ENCODE results near the gene ADSS1.

ADSS1 gene

DNA sequence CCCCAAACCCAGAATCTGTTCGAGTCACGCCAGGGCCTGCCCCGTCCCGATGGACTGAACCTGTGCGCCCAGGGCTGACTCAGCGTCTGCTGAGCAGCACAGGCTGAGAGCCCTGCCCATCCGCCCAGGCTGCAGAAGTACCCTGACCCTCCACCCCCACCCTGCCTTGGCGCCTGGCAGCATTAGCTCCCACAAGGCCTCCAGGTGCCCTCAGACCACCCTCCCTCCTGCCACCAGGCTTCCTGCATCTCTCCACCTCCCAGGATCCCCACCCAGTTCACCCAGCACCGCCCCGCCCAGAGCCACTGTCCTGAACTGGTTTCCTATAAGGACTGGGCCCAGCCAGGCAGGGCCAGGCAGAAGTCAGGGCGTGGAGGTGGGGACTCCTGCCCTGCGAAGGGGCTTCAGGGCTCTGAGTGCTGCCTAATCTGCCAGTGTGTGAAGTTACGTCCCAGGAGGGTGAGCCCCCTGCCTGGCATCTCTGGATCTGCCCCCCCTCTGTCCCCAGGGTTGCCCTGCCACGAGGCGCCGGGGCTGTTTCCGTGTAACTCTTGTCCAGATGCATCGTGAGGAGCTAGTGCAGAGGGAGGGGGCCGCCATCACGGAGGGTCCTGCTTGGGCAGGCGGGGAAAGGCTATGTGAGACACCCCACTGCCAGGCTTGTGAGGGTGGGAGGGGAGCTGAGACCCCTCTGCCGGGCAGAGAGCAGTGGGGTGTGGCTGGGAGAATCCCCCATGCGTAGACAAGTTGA, 9.1 kb downstream of the ADSS1 start:
- no peak for DNase-seq (ENCODE audit: low read depth in 2 of 2)

GRCh38 chr14:104734051-104734587, 10.1 kb downstream of the ADSS1 start:
- DNase-seq (ENCODE audit: low read depth in 2 of 2): no peak

DNA sequence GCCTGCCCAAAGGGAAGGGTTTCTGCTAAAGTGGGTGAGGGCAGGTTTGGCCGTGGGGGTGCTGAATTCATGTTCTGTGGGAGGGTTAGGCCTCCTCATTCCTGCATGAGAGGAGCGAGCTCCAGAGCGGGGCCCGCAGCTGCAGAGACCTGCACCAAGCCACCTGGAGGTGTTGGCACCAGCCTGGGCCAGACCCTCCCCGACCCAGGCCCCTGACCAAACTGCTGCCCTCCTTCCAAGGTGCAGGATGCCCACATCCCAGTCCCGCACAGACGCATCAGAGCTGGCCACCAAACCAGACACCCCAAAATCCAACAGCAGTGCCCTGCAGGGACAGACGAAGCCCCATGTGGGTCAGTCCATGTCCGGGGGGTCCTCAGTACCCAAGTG, 10.6 kb downstream of the ADSS1 start:
- no peak for DNase-seq (ENCODE audit: low read depth in 2 of 2)

DNA sequence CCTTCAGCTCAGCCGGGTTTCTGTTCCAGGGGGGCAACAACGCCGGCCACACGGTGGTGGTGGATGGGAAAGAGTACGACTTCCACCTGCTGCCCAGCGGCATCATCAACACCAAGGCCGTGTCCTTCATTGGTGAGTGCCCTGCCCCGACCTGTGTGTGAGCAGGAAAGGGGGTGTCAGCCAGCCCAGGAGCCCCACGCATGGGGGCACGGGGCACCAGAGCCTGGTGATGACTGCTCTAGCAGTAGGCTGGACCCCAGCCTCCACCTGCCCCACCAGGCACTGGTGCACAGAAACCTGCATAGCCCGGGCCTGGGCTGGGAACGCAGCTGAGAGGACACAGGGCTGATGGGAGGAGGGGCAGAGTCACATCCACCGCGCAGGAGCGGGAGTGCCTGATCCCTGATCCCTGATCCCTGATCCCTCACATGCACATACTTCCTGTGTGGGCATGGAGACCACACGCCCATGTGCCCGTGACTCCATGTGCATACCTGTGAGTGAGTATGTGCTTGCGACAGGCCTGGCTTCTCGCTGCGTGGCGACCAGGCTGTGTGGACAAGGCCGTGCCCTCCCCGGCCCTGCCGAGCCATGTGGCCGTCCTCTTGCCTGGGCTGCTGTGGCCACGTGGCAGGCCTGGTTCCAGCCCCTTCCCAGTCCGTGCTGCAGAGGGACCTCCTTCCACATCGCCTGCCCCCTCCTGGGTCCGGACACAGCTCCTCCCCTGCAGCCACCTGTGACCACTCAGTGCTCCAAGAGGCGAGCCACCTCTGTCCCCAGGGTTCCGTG, 11.2 kb downstream of the ADSS1 start:
- no peak for DNase-seq (ENCODE audit: low read depth in 2 of 2)

- DNase-seq (ENCODE audit: low read depth in 2 of 2): no peak
Measured at GRCh38 chr14:104735830-104736642, 12.0 kb downstream of the ADSS1 start.

GRCh38 chr14:104738375-104739019, 14.5 kb downstream of the ADSS1 start:
- DNase-seq (ENCODE audit: low read depth in 2 of 2): no peak

- DNase-seq (ENCODE audit: low read depth in 2 of 2): no peak
Measured at GRCh38 chr14:104739026-104739425, 15.0 kb downstream of the ADSS1 start.

- DNase-seq (ENCODE audit: low read depth in 2 of 2): no peak
Measured at GRCh38 chr14:104739546-104740516, 15.8 kb downstream of the ADSS1 start.

DNA sequence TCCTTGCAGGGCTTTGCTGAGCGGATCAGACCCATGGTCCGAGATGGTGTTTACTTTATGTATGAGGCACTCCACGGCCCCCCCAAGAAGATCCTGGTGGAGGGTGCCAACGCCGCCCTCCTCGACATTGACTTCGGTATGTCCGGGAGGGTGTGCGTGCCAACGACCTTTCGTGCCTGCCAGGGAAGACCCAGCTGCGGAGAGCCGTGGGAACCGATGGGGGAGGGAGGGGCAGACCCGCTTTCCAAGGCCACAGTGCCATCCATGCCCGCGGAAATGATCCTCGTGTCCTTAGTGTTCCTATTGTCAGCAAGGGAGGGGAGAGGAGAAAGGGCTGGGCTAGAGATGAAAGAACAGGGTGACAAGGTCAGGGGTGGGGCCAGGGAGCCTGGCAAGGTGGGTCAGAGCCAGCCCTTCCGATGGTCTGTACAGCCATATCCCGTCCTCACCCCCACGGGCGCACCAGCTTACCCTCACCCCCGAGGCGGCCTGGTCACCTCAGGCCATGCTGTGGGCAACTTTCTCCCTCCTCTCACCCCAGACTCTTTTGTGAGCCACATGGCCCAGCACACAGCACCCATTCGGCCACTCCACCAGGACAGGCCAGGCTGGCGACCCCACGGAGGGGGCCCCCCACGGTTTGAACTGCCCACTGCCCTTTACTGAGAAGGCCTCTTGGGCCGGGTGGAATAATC, 17.2 kb downstream of the ADSS1 start:
- no peak for DNase-seq (ENCODE audit: low read depth in 2 of 2)

DNA sequence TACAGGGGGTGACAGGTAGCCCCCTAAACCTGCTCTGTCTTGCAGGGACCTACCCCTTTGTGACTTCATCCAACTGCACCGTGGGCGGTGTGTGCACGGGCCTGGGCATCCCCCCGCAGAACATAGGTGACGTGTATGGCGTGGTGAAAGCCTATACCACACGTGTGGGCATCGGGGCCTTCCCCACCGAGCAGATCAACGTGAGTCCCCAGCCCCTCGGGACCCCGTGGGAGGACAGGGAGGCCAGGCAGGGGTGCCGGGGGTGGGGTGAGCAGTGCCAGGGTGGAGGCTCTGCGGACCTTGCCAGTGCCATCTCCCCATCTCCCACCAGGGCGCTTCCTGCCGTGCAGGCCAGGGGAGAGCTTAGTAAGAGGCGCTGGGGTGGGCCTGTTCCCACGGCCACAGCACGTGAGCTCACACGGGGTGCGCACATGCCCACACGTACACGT, 17.8 kb downstream of the ADSS1 start:
- no peak for DNase-seq (ENCODE audit: low read depth in 2 of 2)

- DNase-seq (ENCODE audit: low read depth in 2 of 2): no peak
Measured at GRCh38 chr14:104742586-104743455, 18.8 kb downstream of the ADSS1 start.

DNA sequence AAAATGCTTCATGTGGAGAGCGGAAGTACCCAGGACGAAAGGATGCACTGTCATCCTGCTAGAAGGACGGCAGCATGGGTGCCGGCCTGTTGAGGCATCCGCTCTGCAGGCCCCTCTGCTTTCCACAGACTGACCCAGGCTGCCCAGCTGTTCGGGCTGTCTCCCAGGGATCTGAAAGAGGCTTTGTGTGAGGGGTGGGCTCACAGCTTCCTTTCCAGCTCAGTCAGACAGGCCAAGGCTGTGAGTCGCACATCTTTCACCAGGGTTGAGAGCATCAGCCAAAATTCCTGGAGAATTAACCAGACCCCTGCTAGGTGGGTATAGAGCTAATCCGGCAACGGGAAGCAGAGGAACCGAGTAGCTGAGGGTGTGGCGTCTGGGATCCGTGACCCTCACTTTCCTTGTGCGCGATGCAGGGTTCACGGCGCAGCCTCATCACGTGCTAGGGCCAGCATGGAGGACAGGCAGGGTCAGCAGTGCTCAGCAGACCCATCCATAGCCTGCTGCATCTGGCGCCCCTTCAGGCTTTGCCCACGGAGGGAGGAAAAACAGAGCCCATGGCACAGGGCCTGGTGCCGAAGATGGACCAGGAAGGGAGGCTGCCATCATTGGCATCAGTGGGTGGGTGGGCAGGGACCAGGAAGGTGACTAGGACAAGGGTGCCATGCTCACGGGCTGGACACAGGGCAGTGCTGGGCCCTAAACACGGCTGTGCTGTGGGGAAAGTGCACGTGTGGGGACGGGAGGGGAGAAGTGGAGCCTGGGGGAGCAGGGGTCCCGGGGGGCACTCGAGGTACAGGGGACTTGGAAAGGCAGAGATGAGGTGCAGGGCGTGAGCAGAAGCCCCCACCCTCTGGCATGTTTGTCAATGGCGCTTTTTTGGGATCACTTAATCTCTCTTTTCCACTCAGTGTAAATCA, 19.7 kb downstream of the ADSS1 start:
- DNase-seq (ENCODE audit: low read depth in 2 of 2): no peak

DNA sequence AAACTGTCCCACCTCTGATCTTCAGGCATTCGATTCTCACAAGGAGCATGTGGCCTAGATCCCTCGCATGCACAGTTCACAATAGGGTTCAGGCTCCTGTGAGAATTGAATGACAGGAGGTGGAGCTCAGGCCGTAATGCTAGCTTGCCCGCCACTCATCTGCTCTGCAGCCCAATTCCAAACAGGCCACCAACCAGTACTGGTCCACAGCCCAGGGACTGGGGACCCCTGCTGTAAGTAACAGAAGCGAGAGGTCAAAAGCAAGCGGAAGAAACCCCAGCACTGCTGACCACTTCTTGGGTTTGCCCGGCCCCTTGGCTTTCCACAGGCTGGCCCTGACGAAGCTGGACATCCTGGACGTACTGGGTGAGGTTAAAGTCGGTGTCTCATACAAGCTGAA, 20.5 kb downstream of the ADSS1 start:
- DNase-seq (ENCODE audit: low read depth in 2 of 2): no peak

GRCh38 chr14:104745431-104745830, 21.4 kb downstream of the ADSS1 start:
- DNase-seq (ENCODE audit: low read depth in 2 of 2): no peak

DNA sequence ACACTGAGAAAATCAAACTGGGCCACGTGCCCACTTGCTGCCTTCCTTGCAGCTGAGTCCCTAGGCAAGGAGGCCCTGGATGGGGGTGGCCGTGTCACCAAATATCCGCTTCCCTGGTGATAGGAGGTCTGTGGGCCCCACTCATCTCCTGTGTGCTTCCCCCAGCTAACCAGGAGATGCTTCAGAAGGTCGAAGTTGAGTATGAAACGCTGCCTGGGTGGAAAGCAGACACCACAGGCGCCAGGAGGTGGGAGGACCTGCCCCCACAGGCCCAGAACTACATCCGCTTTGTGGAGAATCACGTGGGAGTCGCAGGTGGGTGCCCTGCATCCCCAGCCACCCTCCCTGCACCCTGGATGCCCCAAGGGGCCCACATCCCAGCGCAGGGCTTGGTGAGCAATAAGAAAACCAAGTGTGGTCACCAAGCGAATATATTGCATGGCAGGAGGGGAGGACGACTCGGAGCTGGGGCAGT, 22.1 kb downstream of the ADSS1 start:
- DNase-seq (ENCODE audit: low read depth in 2 of 2): no peak

GRCh38 chr14:104746934-104747481, 23.0 kb downstream of the ADSS1 start:
- no peak for DNase-seq (ENCODE audit: low read depth in 2 of 2)

DNA sequence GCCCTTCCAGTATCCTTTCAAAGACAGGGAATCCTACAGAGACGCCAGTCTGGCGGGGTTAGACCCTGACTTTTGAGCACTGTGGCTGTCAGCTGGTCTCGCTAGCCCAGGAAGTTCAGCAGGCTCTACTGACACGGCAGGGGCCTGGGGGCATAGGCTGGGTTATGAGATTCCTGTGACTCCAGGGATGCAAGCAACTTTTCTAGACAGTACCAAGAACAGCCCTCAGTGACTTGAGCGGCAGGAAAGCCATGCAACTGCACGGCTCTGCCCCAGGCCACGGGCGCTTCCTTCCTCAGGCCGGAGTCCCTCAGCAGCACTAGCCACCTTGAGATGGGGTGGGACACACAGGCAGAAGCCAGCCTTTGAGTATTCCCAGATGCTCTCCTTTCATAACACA, 23.8 kb downstream of the ADSS1 start:
- DNase-seq (ENCODE audit: low read depth in 2 of 2): no peak

All from activated CD4-positive, alpha-beta T cell treated with anti-CD3 and anti-CD28 coated beads for 24 hours (primary cell).